Spleen (tissue), 11 donors: ENCODE measurements around the gene FBXL13. TPM values are rescaled to one million over a fixed set of nuclear protein-coding genes. Genes with fewer than 3 reads are reported as not detected.

Experiments
- DNase-seq: peaks from one replicate; pipeline ENCODE4 v3.0.0-alpha.2; 2020
- H3K27ac ChIP-seq, 8 donors: fragments of 200-600 bp; sonication (generic) in 7 of 8; 1 replicate in 4 of 8; 2 replicates in 4 of 8; pipeline versions ENCODE4 v1.5.0 to v1.8.0; 2016 to 2021; ENCODE audit warnings: inconsistent platforms in 4 of 8, mild to moderate bottlenecking in 4 of 8, moderate library complexity in 1 of 8
- H3K27me3 ChIP-seq, 7 donors: fragments of 200-600 bp; sonication (generic) in 6 of 7; replicated peaks in 1 of 7; 1 replicate in 4 of 7; 2 replicates in 3 of 7; pipeline versions ENCODE4 v1.5.0 to v1.8.0; 2016 to 2021; ENCODE audit warnings: inconsistent platforms in 3 of 7, mild to moderate bottlenecking in 1 of 7
- H3K36me3 ChIP-seq, 6 donors: fragments of 200-600 bp; sonication (generic) in 5 of 6; 1 replicate in 4 of 6; 2 replicates in 2 of 6; pipeline versions ENCODE4 v1.5.0 to v1.8.0; 2016 to 2021; ENCODE audit warnings: inconsistent platforms in 2 of 6
- H3K4me1 ChIP-seq, 6 donors: fragments of 200-600 bp; sonication (generic) in 5 of 6; 1 replicate in 3 of 6; 2 replicates in 3 of 6; pipeline versions ENCODE4 v1.5.0 to v1.8.0; 2016 to 2021; ENCODE audit warnings: inconsistent platforms in 3 of 6
- H3K4me3 ChIP-seq, 8 donors: fragments of 200-600 bp; sonication (generic) in 7 of 8; 1 replicate in 4 of 8; 2 replicates in 4 of 8; pipeline versions ENCODE4 v1.5.0 to v1.8.0; 2016 to 2021; ENCODE audit warnings: inconsistent platforms in 4 of 8, mild to moderate bottlenecking in 4 of 8, moderate library complexity in 2 of 8
- H3K9me3 ChIP-seq, 8 donors: fragments of 200-600 bp; sonication (generic) in 7 of 8; 1 replicate in 4 of 8; 2 replicates in 4 of 8; pipeline versions ENCODE4 v1.5.0 to v1.8.0; 2016 to 2021; ENCODE audit warnings: inconsistent platforms in 4 of 8
- POLR2A ChIP-seq, 3 donors: fragments of 450-650 bp; IDR thresholded peaks; one replicate each; pipeline ENCODE4 v1.5.1; 2017; ENCODE audit warnings: antibody characterized with exemption in 3 of 3, mild to moderate bottlenecking in 1 of 3
- POLR2AphosphoS5 ChIP-seq, 3 donors: sonication (generic); formaldehyde crosslinking; IDR thresholded peaks; one replicate each; pipeline ENCODE4 v1.5.1; 2017; ENCODE audit warnings: antibody characterized with exemption in 3 of 3
- WGBS, 5 donors: extraction: QIAGEN DNeasy Blood & Tissue Kit in 3 of 5; methylation state at CpG; one replicate each; pipeline versions ENCODE4 v1.1.5 to v1.1.7; 2013 to 2018; 5-methylcytosine and 5-hydroxymethylcytosine counted together
- intact Hi-C: fragments of 100-400 bp; cut with DNase I; formaldehyde crosslinking; loops from one replicate; pipeline ENCODE4 v1.15.0; 2023; ENCODE audit warnings: low total_unique reads
- polyA plus RNA-seq, 3 donors: library from polyadenylated mRNA; stranded (reverse); fragments of 200-250 nt; gene quantifications; one replicate each; pipeline ENCODE4 v1.2.1, GENCODE V29; 2013
- total RNA-seq, 7 donors: library from RNA; depleted of rRNA in 3 of 7; stranded (reverse); fragments of >200 nt in 3 of 7; fragmentation: NEBNext Ultra II Directional in 4 of 7; extraction: Animal tissue kit (Norgen Biotek cat#: 25700) in 4 of 7; gene quantifications; one replicate each; pipeline versions ENCODE4 v1.1.0 to v1.2.1, GENCODE V29; 2016 to 2021
- TF ChIP-seq, protein P1 (sequence below), 11 experiments: fragments of 200-600 bp in 7 of 11; fragments of 450-650 bp in 4 of 11; sonication (generic) in 4 of 11; IDR thresholded peaks in 8 of 11; conservative IDR thresholded peaks in 3 of 11; 1 replicate in 7 of 11; 2 replicates in 4 of 11; pipeline versions ENCODE4 v1.4.0 to v1.8.0; 2016 to 2021; ENCODE audit warnings: antibody characterized with exemption in 11 of 11, inconsistent platforms in 4 of 11, mild to moderate bottlenecking in 1 of 11
- donor health status: healthy with polysubstance abuse.
- donor health status: DM: no; HTN: no; CAD: no; lungs with moderate emphysema.
- donor health status: DM: no; HTN: no; CAD: no.
- donor health status: Bipolar disorder and iron deficiency.
- donor health status: healthy.
- donor health status: DM: no; HTN: no; CAD: no.
- donor health status: DM: yes; HTN: yes; CAD: no.

The FBXL13 gene
- total and polyA plus RNA-seq, 10 donors: 0.09 to 6.6 (median 2.3) TPM

- intact Hi-C loops: no loop called here
- Histone ChIP-seq H3K27me3 (no peaks in the 10 kb centered on the region), H3K4me1 (no peaks in the 10 kb centered on the region), H3K27ac (no peak overlapping the region), H3K4me3 (no peak overlapping the region), H3K36me3 (no peaks in the 10 kb centered on the region), H3K9me3 (no peaks in the 10 kb centered on the region)
- TF ChIP-seq, protein P1, sequence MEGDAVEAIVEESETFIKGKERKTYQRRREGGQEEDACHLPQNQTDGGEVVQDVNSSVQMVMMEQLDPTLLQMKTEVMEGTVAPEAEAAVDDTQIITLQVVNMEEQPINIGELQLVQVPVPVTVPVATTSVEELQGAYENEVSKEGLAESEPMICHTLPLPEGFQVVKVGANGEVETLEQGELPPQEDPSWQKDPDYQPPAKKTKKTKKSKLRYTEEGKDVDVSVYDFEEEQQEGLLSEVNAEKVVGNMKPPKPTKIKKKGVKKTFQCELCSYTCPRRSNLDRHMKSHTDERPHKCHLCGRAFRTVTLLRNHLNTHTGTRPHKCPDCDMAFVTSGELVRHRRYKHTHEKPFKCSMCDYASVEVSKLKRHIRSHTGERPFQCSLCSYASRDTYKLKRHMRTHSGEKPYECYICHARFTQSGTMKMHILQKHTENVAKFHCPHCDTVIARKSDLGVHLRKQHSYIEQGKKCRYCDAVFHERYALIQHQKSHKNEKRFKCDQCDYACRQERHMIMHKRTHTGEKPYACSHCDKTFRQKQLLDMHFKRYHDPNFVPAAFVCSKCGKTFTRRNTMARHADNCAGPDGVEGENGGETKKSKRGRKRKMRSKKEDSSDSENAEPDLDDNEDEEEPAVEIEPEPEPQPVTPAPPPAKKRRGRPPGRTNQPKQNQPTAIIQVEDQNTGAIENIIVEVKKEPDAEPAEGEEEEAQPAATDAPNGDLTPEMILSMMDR (IDR thresholded peaks at IDR 0.05 in 8 of 11, conservative IDR thresholded peaks at IDR 0.05 in 3 of 11): no peak
- TF ChIP-seq POLR2AphosphoS5 (IDR thresholded peaks at IDR 0.05): no peak
- no peak for TF ChIP-seq POLR2A (IDR thresholded peaks at IDR 0.05)
- 81 to 92% (median 91%) methylated on average over 2 of the region's 2 CpGs for WGBS, 5 donors
- no peak for DNase-seq
These were observed 209.6 kb downstream of the FBXL13 start for GRCh38 chr7:102864958-102865357.

- H3K4me3 ChIP-seq: no peak overlapping the region
- no peak overlapping the region for H3K27ac ChIP-seq
- no peaks in the 10 kb centered on the region for H3K9me3 ChIP-seq
- TF ChIP-seq POLR2A (IDR thresholded peaks at IDR 0.05) (no peak), POLR2AphosphoS5 (IDR thresholded peaks at IDR 0.05) (no peak)
- TF ChIP-seq, protein P1 (IDR thresholded peaks at IDR 0.05 in 8 of 11, conservative IDR thresholded peaks at IDR 0.05 in 3 of 11): no peak
- no peaks in the 10 kb centered on the region for H3K27me3 ChIP-seq
- no peaks in the 10 kb centered on the region for H3K4me1 ChIP-seq
- WGBS, 5 donors: 72 to 82% (median 77%) methylated on average over 3 of the region's 3 CpGs
- intact Hi-C loops: no loop called here
- no peaks in the 10 kb centered on the region for H3K36me3 ChIP-seq
- DNase-seq: no peak
These were observed 214.2 kb downstream of the FBXL13 start for GRCh38 chr7:102860351-102860811.

DNA sequence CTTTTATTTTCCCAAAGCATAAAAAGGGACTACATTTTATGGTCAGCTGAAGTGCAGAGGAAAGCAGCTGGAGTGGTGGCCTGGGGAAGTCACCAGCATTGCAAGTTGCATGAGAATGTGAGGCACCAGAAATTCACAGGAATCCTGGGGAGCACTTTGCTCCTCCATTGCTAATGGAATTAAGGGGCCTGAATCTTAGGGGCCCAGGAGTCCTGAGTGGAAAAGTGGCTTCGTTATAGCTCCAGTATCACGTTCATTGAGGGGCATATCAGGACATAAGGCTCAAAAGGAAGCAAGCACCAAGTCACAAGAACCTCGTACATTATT is 214.8 kb downstream of the FBXL13 start:
- Histone ChIP-seq H3K4me1 (no peaks in the 10 kb centered on the region), H3K36me3 (no peaks in the 10 kb centered on the region), H3K27me3 (no peaks in the 10 kb centered on the region), H3K27ac (no peak overlapping the region), H3K9me3 (no peaks in the 10 kb centered on the region), H3K4me3 (no peak overlapping the region)
- DNase-seq: no peak
- intact Hi-C loops: no loop called here
- WGBS, 5 donors: 78 to 88% (median 84%) methylated on average over 3 of the region's 3 CpGs
- TF ChIP-seq, protein P1 (IDR thresholded peaks at IDR 0.05 in 8 of 11, conservative IDR thresholded peaks at IDR 0.05 in 3 of 11): no peak
- TF ChIP-seq POLR2AphosphoS5 (IDR thresholded peaks at IDR 0.05): no peak
- no peak for TF ChIP-seq POLR2A (IDR thresholded peaks at IDR 0.05)

GRCh38 chr7:102859084-102859798 is 215.4 kb downstream of the FBXL13 start:
- Histone ChIP-seq H3K9me3 (no peaks in the 10 kb centered on the region), H3K4me3 (no peak overlapping the region), H3K27me3 (no peaks in the 10 kb centered on the region), H3K27ac (no peak overlapping the region), H3K36me3 (no peaks in the 10 kb centered on the region), H3K4me1 (no peaks in the 10 kb centered on the region)
- intact Hi-C loops: no loop called here
- no peak for TF ChIP-seq POLR2A (IDR thresholded peaks at IDR 0.05)
- TF ChIP-seq, protein P1 (IDR thresholded peaks at IDR 0.05 in 8 of 11, conservative IDR thresholded peaks at IDR 0.05 in 3 of 11): no peak
- TF ChIP-seq POLR2AphosphoS5 (IDR thresholded peaks at IDR 0.05): no peak
- no peak for DNase-seq
- 65 to 89% (median 84%) methylated on average over 4 of the region's 4 CpGs for WGBS, 5 donors
